ENCODE measurements around the gene MIOX. TPM values are rescaled to one million over a fixed set of nuclear protein-coding genes. Genes with fewer than 3 reads are reported as not detected.
"Not testable (repeated sequence)": the region's sequence is repeated elsewhere in the genome, so short reads cannot be mapped to it uniquely, and the experiment has no call there.

Gene MIOX
- total and polyA plus RNA-seq, 2 donors (not counting 3 experiments of a cell fraction or from before 2014, with no cell fraction given), result not detected

GRCh38 chr22:50520184-50520583, 33.5 kb downstream of the MIOX start:
- H3K9me1 ChIP-seq (replicated peaks; ENCODE audit: control insufficient read depth, extremely low read depth, insufficient read depth, low read length); dilution Hi-C loops (cut with MboI; ENCODE audit: extremely low pct_ligation_motif_present, low sequenced_read_pairs); CTCF ChIA-PET; H3K4me3 ChIP-seq (replicated peaks in 1 of 3; ENCODE audit: insufficient read depth in 1 of 3, low read depth in 1 of 3, low read length in 3 of 3); DNase-seq (ENCODE audit: low read depth, low spot score); POLR2A ChIA-PET; intact Hi-C loops (cut with micrococcal nuclease); FAIRE-seq; BruUV-seq (replicated peaks); H3K27ac ChIP-seq (ENCODE audit: insufficient read depth, low read depth, low read length); H3K27me3 ChIP-seq (ENCODE audit: control insufficient read depth in 2 of 2, insufficient read depth in 2 of 2, low read length in 2 of 2); H3K4me2 ChIP-seq (ENCODE audit: insufficient read depth, low read length); H3K9me3 ChIP-seq (replicated peaks; ENCODE audit: control insufficient read depth, insufficient read depth, low read length); H4K20me1 ChIP-seq (replicated peaks; ENCODE audit: control insufficient read depth, extremely low read depth, insufficient read depth, low read length); H2AFZ ChIP-seq (ENCODE audit: low read depth, low read length); H3K9ac ChIP-seq (replicated peaks; ENCODE audit: extremely low read depth, insufficient read depth, low read length): not testable (repeated sequence)
- H3K4me1 ChIP-seq (ENCODE audit: control insufficient read depth, extremely low read depth, insufficient read depth, low read length), result peaks cover 11% of the 10 kb centered on the region
- peaks cover 0 to 27% of the 10 kb centered on the region in 2 experiments for H3K36me3 ChIP-seq (ENCODE audit: control insufficient read depth in 2 of 2, extremely low read depth in 1 of 2, insufficient read depth in 2 of 2, low read length in 2 of 2)
- peaks cover 13% of the 10 kb centered on the region for H3K79me2 ChIP-seq (ENCODE audit: control insufficient read depth, insufficient read depth, low read length)

GRCh38 chr22:50520826-50521453, 34.3 kb downstream of the MIOX start:
- Histone ChIP-seq H3K36me3 (ENCODE audit: control insufficient read depth in 2 of 2, extremely low read depth in 1 of 2, insufficient read depth in 2 of 2, low read length in 2 of 2) (peaks cover 0 to 27% of the 10 kb centered on the region in 2 experiments), H3K79me2 (ENCODE audit: control insufficient read depth, insufficient read depth, low read length) (peaks cover 10% of the 10 kb centered on the region), H3K27ac (ENCODE audit: insufficient read depth, low read depth, low read length) (no peak overlapping the region), H3K9me3 (replicated peaks; ENCODE audit: control insufficient read depth, insufficient read depth, low read length) (no peaks in the 10 kb centered on the region), H2AFZ (ENCODE audit: low read depth, low read length) (no peak overlapping the region), H3K4me1 (ENCODE audit: control insufficient read depth, extremely low read depth, insufficient read depth, low read length) (peaks cover 8% of the 10 kb centered on the region), H3K9ac (replicated peaks; ENCODE audit: extremely low read depth, insufficient read depth, low read length) (no peak overlapping the region), H3K4me2 (ENCODE audit: insufficient read depth, low read length) (no peak overlapping the region), H3K27me3 (ENCODE audit: control insufficient read depth in 2 of 2, insufficient read depth in 2 of 2, low read length in 2 of 2) (no peaks in the 10 kb centered on the region), H3K9me1 (replicated peaks; ENCODE audit: control insufficient read depth, extremely low read depth, insufficient read depth, low read length) (no peaks in the 10 kb centered on the region), H3K4me3 (replicated peaks in 1 of 3; ENCODE audit: insufficient read depth in 1 of 3, low read depth in 1 of 3, low read length in 3 of 3) (no peak overlapping the region), H4K20me1 (replicated peaks; ENCODE audit: control insufficient read depth, extremely low read depth, insufficient read depth, low read length) (no peaks in the 10 kb centered on the region)
- intact Hi-C loops (cut with micrococcal nuclease) (no loop called here), dilution Hi-C loops (cut with MboI; ENCODE audit: extremely low pct_ligation_motif_present, low sequenced_read_pairs) (no loop called here)
- POLR2A ChIA-PET, result no interaction called here
- no TSS peak for BruUV-seq (replicated peaks)
- FAIRE-seq (no peak), DNase-seq (ENCODE audit: low read depth, low spot score) (no peak)
- no peak for TF ChIP-seq CTCF (IDR thresholded peaks at IDR 0.05; ENCODE audit: extremely low read depth in 1 of 2, insufficient read depth in 1 of 2, low read depth in 1 of 2, low read length in 2 of 2)
- no peak for TF ChIP-seq GATA2 (IDR thresholded peaks at IDR 0.05; ENCODE audit: insufficient read depth, insufficient read length, low read depth, low read length)
- TF ChIP-seq POLR2AphosphoS5 (IDR thresholded peaks at IDR 0.05; ENCODE audit: insufficient read depth, low read depth, low read length), result no peak
- TF ChIP-seq JUN (IDR thresholded peaks at IDR 0.05; ENCODE audit: borderline replicate concordance, insufficient read depth, insufficient read length, low read depth), result no peak
- TF ChIP-seq MAX (IDR thresholded peaks at IDR 0.05; ENCODE audit: insufficient read depth, insufficient read length), result no peak
- TF ChIP-seq POLR2A (IDR thresholded peaks at IDR 0.05; ENCODE audit: low read depth, low read length), result no peak
- no peak for TF ChIP-seq FOS (IDR thresholded peaks at IDR 0.05; ENCODE audit: borderline replicate concordance, insufficient read depth, low read length)
- no peak for TF ChIP-seq MYC (IDR thresholded peaks at IDR 0.05; ENCODE audit: low read depth, low read length)
- TF ChIP-seq EZH2 (IDR thresholded peaks at IDR 0.05; ENCODE audit: borderline replicate concordance, low read depth, low read length, severe bottlenecking), result no peak
- CTCF ChIA-PET, result no interaction called here
